Eye (tissue), 1 donor: ENCODE results near the gene MATK.
A peak's percentile ranks its signal among the peaks of the same experiment; 100 is the strongest.
"Not testable (repeated sequence)": the region's sequence is repeated elsewhere in the genome, so short reads cannot be mapped to it uniquely, and the experiment has no call there.

ENCODE experiments used
- DNase-seq: peaks from one replicate; pipeline ENCODE4 v3.0.0-alpha.2; 2015

The MATK gene

DNA sequence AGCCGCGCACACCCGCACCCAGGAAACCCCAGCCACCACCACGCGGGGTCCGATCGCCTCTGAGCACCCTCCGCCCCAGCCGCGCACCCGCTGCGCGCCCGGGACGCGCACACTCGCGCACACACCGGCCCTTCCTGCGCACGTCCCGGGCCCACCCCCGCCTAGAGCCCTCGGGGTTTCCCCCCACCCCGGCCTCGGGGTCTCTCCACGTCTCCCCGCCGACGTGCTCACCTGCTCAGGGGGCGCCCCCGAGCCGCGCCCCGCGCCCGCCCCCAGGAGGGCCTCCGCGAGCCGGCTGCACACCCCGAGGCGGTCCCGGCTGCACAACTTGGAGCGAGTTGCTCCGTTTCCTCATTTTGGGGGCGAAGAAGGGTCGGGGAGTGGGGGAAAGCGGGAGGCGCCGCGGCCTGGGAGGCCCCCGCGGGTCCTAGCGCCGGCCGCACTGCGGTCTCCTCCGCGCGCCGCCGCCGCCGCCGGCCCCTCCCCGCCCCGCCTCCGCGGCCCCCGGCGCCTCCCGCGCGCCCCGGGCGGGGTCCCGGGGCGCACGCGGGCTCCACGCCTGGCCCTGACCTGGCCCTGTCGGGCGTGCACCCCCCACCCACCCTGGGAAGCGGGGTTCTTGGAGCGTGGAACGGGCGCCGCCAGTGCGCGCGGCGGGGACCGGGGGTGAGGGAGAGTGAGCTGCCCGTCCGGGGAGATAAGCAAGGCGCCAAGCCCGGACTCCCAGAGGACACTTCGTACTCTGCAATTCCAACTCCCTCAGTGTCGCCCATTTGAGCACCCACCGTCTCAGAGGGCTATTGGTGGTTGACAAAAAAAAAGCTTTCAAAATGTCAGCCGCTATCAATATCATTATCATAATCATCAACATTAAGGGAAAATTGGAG, at the start of gene MATK:
MATK (minus strand) TSS at position 444 of the 887 bp plus-strand sequence. CDS start 1,246 bp downstream, outside the sequence.
- peak; percentile 31 for DNase-seq

- no peak for DNase-seq
Measured at GRCh38 chr19:3835055-3835435, 48.9 kb upstream of the MATK start.

DNA sequence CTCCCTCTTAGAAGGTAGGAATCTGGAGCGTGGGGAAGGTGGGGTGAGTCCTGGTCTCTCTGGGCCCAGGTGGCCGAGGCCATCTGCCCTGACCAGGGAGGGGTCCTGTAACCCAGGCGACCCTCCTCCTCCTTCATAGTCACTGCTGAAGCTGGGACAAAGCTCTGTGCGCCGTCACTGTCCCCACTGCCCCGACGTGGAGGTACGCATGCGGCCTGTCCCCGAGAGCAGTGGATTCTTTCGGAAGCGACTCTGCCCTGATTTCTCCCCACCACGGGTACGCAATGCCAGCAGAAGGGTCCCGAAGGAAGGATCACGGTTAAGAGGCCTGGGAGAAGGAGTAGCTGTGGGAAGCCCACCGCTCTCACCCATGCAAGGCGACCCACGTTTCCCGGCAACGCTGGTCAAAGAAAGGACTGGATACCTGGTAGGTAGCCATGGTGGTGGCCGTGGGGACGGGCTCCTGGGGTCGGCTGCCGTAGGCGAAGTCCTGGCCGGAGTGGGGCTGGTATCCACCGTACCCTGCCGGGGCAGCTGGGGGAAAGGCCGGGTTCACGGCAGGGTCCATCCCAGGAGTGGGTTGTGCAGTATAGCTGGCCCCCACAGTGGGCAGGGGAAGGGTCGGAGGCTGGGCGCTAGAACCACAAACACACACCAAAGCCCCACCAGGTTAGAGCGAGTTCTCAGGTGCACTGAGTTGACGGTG, 48.3 kb upstream of the MATK start:
- no peak for DNase-seq

DNA sequence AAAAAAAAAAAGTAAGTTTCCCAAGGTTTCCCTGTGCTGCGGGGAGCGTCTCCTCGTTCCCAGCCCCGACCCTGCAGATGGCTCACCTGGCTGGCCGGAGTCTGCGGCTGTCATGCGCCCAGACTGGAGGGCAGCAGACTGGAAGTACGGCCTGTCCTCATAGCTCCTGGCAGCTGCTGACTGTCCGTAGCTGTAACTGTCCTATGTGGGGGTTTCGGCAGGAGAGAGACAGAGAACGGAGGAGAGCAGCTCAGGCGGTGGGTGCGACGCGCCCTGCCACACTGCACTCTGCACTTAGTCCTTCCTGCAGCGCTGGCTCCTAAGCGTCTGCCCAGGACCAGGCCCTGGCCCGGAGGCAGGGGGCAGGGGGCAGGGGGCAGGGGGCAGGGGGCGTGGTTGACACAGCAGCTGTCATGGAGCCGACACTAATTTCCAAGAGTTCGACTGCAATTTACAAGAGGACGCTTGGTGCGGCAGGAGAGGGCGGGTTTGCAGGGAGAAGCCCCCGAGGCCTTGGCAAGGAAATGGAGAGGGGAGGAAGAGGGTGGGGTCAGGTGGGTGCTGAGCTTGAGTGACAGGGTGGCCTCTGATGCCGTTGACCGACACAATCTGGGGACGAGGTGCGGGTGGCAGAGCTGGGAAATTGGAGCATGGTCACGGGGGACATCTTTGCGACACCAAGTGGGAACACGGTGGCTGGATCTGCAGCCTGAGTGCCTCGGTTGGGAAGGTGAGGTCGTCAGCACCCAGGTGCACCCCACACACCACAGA, 47.6 kb upstream of the MATK start:
- DNase-seq = no peak

GRCh38 chr19:3832001-3832400, 45.8 kb upstream of the MATK start:
- no peak for DNase-seq

DNA sequence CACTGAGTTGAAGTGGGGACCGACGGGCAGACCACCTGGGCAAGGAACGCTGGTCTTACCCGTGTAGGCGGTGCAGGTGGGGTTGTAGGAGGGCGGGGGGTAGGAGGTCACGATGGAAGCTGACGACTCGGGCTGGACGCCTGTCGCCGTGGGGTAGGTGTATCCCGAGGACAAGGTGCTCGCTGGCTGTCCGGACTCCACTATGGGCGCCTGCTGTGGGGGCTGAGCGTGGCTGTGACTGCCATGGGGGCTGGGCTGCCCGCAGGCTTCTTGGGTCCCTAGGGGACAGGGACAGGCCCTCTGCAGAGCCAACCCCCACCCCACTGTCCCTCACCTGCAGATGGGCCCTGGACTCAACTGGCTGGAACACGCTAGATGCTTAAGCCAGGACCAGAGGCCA, 45.4 kb upstream of the MATK start:
- DNase-seq = no peak

DNA sequence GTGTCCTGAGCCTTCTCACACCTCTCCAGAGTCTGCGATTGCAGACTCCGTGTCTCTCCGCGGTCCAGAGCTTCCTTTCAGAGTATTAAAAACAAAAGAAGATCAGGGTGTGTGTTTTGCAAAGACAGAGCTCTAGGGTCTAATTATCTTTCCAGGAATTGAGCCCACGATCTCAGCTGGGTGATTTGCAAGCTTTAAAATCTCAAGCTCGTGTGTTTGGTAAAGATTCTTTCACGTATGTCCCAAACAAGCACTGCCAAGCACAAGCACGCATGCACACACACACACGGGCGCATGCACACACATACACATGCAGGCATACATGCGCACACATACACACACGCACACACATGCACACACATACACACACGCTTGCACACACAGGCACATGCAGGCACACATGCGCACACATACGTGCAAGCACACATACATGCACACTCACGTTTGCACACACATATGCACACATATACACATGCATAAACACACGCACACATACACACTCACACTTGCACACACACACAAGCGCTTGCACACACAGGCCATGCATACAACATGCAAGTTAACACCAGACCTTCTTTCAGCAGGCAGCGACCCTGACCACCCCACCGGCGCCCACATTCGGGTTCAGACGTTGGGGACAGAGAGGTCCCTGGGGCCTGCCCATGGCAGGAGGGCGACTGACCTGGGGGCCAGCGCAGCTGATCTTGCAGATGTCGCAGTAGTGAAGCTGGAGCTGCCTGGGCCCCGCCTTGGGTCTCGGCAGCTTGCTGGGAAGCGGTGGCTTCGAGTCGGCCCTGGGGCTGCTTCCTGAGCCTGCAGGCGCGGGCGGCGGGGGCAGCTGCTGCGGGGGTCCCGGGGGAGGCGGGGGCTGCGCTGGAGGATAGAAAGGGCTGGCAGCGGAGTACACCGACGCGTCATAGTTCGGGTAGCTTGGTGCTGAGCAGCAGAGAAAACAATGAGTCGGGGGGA, 44.7 kb upstream of the MATK start:
- DNase-seq = peak; percentile 63

GRCh38 chr19:3827306-3827705, 41.1 kb upstream of the MATK start:
- DNase-seq = no peak

- no peak for DNase-seq
Measured at GRCh38 chr19:3826163-3826562, 40.0 kb upstream of the MATK start.

DNA sequence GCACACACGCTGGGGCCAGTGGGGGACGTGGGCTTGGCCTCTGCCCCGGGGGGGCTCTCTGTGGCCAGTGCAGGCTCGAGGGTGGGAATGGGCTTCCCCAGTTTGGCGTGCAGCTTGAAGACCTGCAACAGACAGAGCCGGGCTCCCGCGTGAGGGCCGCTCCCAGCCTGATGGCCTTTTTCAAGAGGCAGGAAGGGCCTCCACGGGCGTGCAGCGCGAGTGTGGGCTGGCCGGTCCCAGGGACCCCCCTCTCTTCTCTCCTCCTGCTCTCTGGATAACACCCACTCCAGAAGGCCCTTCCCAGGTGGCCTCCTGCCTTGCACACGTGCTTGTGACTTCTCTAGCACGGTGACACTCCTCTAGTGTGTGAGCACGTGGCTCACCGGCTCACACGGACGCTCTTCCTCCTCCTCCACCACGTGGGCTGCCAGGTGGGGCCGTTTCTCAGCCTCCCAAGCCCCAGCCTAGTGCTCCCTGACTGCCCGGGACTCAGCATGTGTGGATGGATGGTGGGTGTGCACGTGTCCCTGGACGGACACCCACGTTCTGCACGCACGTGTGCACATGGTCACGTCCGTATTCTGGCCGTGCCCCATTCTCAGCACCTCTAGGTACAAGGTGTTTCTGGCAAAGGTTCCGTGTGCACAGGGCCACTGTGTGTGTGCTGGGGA, 39.2 kb upstream of the MATK start:
- no peak for DNase-seq

- DNase-seq = no peak
Measured at GRCh38 chr19:3823350-3823713, 37.2 kb upstream of the MATK start.

DNA sequence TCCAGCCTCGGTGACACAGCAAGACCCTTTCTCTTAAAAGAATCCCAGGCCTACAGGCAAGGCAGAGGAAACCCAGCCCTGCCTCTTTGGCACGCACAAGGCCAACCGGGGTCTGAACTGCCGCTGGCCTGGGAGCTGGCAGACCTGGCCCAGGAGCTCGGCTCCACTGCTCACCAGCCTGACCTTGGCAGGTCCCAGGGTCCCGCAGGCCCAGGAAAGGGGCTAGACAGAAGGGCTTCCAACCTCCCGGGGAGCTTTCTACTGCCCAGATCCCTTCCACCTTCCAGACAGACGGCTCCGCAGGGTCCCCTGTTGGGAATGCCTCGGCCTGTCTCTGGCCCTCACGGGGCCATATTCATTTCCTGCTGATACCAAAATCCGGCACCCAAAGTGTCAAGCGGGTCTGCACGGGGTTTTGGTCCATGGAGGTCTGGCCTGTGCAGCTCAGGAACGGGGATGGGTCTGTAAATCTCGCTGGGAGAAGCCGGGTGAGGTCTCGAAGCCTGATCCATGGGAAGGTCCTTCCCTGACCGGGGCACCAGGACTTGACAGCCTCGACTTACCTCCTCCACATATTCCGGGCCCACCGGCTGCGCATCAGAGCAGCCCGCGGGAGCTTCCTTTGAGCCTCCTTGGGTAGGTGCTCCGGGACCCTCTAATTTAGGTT, 36.6 kb upstream of the MATK start:
- DNase-seq = no peak

GRCh38 chr19:3821857-3822364, 35.7 kb upstream of the MATK start:
- DNase-seq = peak; percentile 81

- DNase-seq = no peak
Measured at GRCh38 chr19:3821156-3821555, 35.0 kb upstream of the MATK start.

DNA sequence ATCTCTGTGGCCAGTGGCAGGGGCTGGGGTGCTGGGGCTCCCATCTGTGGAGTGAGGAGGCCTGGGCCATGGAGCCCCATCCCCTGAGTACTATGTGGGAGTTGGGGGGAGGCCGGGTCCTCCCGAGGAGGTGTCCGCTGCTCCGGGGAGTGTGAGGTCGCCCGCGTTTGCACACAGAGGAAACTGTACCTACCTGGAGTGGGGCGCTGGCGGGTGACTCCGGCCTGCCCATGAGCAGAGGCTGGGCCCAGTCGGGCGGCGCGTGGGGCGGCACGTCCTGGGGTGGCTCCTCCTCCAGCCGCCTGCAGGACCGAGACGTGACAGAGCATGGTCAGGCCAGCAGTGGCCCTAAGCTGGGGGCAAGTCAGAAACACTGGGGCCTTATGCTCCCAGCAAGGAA, 33.8 kb upstream of the MATK start:
- DNase-seq = no peak

DNA sequence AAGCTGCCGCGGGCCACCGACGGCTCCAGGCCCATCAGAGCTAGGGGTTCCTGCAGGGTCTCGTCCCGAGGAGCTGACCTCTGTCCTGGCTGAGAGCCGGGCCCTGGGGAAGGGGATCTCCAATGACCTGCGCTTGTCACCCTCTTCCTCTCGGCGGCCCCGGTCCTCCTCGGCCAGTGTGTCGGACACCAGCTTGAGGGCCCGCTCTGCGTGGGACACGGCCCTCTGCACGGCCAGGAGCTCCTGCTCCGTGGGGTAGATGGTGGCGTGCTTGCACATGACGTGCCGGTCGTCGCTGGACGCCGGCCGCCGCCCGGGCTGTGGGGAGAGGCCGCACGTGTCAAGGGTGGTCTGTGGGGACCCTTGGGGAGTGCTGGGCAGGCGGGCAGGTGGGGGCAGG, 32.7 kb upstream of the MATK start:
- DNase-seq = no peak

DNA sequence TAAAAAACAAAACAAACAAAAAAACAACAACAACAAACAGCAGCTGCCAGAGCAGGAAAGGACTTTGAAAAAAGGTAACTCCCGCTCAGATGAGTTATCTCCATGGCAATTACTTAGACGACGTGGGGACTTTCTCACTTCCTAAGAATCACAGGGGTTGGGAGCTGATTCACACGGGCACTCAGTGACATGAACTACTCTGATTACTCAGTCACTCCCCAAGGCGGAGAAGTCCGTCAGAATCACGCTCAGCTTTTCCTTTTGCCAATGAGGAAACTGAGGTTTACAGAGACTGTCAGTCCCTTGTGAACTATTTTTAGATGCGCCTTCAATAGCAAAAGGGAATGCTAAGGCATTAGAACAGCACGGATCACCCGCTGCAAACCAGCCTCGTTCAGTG, 32.3 kb upstream of the MATK start:
- no peak for DNase-seq

DNA sequence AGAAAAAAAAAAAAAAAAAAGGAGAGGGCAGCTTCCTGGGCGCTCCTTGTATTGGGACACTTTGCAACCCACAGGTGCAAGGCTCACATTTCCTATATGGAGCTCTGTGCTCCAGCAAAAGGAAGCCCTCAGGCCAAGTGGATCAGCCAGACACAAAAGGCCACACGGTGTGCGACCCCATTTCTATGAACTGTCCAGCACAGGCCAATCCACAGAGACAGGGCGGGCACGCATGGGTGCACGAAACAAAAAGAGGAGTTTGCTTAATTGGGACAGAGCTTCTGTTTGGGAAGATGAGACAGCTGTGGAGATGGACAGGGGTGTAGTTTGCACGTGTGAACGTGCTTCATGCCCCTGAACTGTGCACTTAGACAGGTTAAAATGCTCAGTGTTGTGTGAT, 31.6 kb upstream of the MATK start:
- DNase-seq = peak; percentile 65

GRCh38 chr19:3816566-3817218, 30.5 kb upstream of the MATK start:
- no peak for DNase-seq

- not testable (repeated sequence) for DNase-seq
Measured at GRCh38 chr19:3816148-3816547, 30.0 kb upstream of the MATK start.
